ENCODE measurements around the gene KDM3B. TPM values are rescaled to one million over a fixed set of nuclear protein-coding genes. Genes with fewer than 3 reads are reported as not detected.

Gene KDM3B
- polyA plus RNA-seq, 2 of the 4 experiments (the other 2 are of a cell fraction): 38.1 to 52.5 TPM

DNA sequence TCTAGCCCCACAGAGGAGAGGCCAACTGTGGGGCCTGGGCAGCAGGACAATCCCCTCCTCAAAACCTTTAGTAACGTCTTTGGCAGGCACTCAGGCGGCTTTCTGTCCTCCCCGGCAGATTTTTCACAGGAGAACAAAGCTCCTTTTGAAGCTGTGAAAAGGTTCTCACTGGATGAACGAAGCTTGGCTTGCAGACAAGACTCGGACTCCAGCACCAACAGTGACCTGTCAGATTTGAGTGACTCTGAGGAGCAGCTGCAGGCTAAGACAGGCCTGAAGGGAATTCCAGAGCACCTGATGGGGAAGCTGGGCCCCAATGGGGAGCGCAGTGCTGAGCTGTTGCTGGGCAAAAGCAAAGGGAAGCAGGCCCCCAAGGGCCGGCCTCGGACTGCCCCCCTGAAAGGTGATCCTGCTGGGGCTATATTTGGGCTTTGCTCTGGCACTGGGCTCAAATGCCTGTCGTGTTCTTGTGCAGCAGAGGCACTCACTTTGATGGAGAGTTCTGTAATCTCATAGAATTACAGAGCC lies 39.4 kb downstream of the KDM3B start:
- Histone ChIP-seq H3K4me1 (no peaks in the 10 kb centered on the region), H3K27ac (no peak overlapping the region), H3K9me3 (no peaks in the 10 kb centered on the region), H3K4me2 (no peak overlapping the region), H3K4me3 (no peak overlapping the region)
- 89% methylated on average over 9 of the region's 9 CpGs for WGBS (ENCODE audit: missing lambda C conversion rate)
- no peak for ATAC-seq
- no peak for DNase-seq (ENCODE audit: low read depth in 1 of 2, low spot score in 1 of 2)
- no peak for TF ChIP-seq HEYL (CRISPR knock-in tag; IDR thresholded peaks at IDR 0.05)
- no peak for TF ChIP-seq JUNB (IDR thresholded peaks at IDR 0.05)
- CTCF ChIA-PET: interaction anchor here (1.2 to 2.0 kb wide), 3 partner anchors 10 to 112 kb away, joined by 4 to 11 read pairs (median 4); no protein-coding TSS in a partner anchor
- POLR2A ChIA-PET: no interaction called here
- no peak for FAIRE-seq

DNA sequence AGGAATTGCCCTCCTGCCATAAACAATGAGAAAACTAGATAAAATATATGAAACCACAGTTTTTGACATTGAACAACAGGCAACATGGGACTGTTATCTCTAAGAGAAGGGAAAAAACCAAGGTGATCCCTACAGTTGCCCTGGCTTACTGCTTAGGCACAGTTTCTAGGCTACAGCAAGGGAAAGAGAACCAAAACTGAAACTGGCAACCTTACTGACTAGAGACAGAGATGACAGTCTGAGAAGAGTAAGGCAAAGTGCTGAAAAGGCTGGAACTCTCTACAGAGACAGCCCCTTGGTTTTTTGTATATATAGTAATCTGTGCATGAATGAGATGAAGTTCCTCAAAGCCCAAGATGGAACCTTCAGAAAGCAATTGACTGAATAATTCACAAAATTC lies 50.2 kb downstream of the KDM3B start:
- POLR2A ChIA-PET: no interaction called here
- ATAC-seq (no peak), FAIRE-seq (no peak), DNase-seq (ENCODE audit: low read depth in 1 of 2, low spot score in 1 of 2) (no peak)
- Histone ChIP-seq H3K9me3 (no peaks in the 10 kb centered on the region), H3K4me2 (no peak overlapping the region), H3K27ac (no peak overlapping the region), H3K4me3 (no peak overlapping the region), H3K4me1 (no peaks in the 10 kb centered on the region)
- CTCF ChIA-PET: interaction anchor here (1.2 to 1.8 kb wide), 3 partner anchors 12 to 218 kb away, joined by 3 to 6 read pairs (median 3); no protein-coding TSS in a partner anchor
- TF ChIP-seq HEYL (CRISPR knock-in tag; IDR thresholded peaks at IDR 0.05): no peak
- TF ChIP-seq, protein P1, sequence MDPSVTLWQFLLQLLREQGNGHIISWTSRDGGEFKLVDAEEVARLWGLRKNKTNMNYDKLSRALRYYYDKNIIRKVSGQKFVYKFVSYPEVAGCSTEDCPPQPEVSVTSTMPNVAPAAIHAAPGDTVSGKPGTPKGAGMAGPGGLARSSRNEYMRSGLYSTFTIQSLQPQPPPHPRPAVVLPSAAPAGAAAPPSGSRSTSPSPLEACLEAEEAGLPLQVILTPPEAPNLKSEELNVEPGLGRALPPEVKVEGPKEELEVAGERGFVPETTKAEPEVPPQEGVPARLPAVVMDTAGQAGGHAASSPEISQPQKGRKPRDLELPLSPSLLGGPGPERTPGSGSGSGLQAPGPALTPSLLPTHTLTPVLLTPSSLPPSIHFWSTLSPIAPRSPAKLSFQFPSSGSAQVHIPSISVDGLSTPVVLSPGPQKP (IDR thresholded peaks at IDR 0.05; ENCODE audit: low read depth, low read length): no peak
- no peak for TF ChIP-seq RCOR1 (IDR thresholded peaks at IDR 0.05; ENCODE audit: low read depth, low read length)
- TF ChIP-seq, protein P2, sequence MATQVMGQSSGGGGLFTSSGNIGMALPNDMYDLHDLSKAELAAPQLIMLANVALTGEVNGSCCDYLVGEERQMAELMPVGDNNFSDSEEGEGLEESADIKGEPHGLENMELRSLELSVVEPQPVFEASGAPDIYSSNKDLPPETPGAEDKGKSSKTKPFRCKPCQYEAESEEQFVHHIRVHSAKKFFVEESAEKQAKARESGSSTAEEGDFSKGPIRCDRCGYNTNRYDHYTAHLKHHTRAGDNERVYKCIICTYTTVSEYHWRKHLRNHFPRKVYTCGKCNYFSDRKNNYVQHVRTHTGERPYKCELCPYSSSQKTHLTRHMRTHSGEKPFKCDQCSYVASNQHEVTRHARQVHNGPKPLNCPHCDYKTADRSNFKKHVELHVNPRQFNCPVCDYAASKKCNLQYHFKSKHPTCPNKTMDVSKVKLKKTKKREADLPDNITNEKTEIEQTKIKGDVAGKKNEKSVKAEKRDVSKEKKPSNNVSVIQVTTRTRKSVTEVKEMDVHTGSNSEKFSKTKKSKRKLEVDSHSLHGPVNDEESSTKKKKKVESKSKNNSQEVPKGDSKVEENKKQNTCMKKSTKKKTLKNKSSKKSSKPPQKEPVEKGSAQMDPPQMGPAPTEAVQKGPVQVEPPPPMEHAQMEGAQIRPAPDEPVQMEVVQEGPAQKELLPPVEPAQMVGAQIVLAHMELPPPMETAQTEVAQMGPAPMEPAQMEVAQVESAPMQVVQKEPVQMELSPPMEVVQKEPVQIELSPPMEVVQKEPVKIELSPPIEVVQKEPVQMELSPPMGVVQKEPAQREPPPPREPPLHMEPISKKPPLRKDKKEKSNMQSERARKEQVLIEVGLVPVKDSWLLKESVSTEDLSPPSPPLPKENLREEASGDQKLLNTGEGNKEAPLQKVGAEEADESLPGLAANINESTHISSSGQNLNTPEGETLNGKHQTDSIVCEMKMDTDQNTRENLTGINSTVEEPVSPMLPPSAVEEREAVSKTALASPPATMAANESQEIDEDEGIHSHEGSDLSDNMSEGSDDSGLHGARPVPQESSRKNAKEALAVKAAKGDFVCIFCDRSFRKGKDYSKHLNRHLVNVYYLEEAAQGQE (IDR thresholded peaks at IDR 0.05): no peak
- no peak for TF ChIP-seq EHMT2 (IDR thresholded peaks at IDR 0.05; ENCODE audit: low read depth)
- TF ChIP-seq ESRRA (IDR thresholded peaks at IDR 0.05; ENCODE audit: borderline replicate concordance, low read length): no peak
- no peak for TF ChIP-seq TFCP2L1 (CRISPR knock-in tag; IDR thresholded peaks at IDR 0.05)
- no peak for TF ChIP-seq CBX8 (IDR thresholded peaks at IDR 0.05)
- TF ChIP-seq FOXS1 (CRISPR knock-in tag; IDR thresholded peaks at IDR 0.05): no peak
- TF ChIP-seq RNF2 (IDR thresholded peaks at IDR 0.05; ENCODE audit: borderline replicate concordance, low read depth): no peak
- no peak for TF ChIP-seq JUN (IDR thresholded peaks at IDR 0.05)

DNA sequence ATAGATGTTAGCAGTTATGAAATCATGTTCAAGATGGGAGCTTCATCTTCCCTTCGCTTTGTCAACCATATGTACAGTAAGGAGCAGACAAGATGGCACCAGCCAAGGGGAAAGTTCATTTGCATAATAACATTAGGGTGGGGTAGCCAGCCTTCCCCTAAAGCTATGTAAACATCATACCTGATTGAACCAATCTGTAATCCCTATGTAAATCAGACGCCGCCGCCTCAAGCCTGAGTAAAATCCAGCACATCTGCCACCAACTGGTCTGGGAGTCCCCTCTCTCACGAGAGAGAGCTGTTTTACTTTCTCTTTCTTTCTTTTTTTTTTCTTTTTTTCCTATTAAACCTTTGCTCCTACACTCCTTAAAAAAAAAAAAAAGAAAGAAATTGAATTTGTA lies 55.5 kb downstream of the KDM3B start:
- ATAC-seq (no peak), DNase-seq (ENCODE audit: low read depth in 1 of 2, low spot score in 1 of 2) (no peak), FAIRE-seq (no peak)
- Histone ChIP-seq H3K4me2 (no peak overlapping the region), H3K4me1 (no peaks in the 10 kb centered on the region), H3K4me3 (no peak overlapping the region), H3K9me3 (no peaks in the 10 kb centered on the region), H3K27ac (no peak overlapping the region)
- ChIA-PET POLR2A (no interaction called here), CTCF (interaction anchor here (0.6 to 1.4 kb wide), 5 partner anchors 39 to 1832 kb away, joined by 3 to 5 read pairs (median 3); no protein-coding TSS in a partner anchor)
- WGBS (ENCODE audit: missing lambda C conversion rate): 92% methylated on average over 5 of the region's 5 CpGs
- no peak for TF ChIP-seq KDM5A (IDR thresholded peaks at IDR 0.05)
- no peak for TF ChIP-seq NR3C1 (IDR thresholded peaks at IDR 0.05)
- TF ChIP-seq, protein P2 (IDR thresholded peaks at IDR 0.05): no peak
- TF ChIP-seq GATA3 (IDR thresholded peaks at IDR 0.05; ENCODE audit: borderline replicate concordance): no peak
- TF ChIP-seq, protein P3, sequence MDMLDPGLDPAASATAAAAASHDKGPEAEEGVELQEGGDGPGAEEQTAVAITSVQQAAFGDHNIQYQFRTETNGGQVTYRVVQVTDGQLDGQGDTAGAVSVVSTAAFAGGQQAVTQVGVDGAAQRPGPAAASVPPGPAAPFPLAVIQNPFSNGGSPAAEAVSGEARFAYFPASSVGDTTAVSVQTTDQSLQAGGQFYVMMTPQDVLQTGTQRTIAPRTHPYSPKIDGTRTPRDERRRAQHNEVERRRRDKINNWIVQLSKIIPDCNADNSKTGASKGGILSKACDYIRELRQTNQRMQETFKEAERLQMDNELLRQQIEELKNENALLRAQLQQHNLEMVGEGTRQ (IDR thresholded peaks at IDR 0.05): no peak
- TF ChIP-seq ZC3H11A (IDR thresholded peaks at IDR 0.05): no peak
- no peak for TF ChIP-seq KDM1A (IDR thresholded peaks at IDR 0.05; ENCODE audit: low read depth)
- TF ChIP-seq, protein P4, sequence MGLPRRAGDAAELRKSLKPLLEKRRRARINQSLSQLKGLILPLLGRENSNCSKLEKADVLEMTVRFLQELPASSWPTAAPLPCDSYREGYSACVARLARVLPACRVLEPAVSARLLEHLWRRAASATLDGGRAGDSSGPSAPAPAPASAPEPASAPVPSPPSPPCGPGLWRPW (IDR thresholded peaks at IDR 0.05): no peak
- no peak for TF ChIP-seq CBX8 (IDR thresholded peaks at IDR 0.05)
- TF ChIP-seq TP53 (CRISPR knock-in tag; IDR thresholded peaks at IDR 0.05): no peak
- TF ChIP-seq MAFK (IDR thresholded peaks at IDR 0.05; ENCODE audit: partially characterized antibody): no peak
- no peak for TF ChIP-seq FOSL2 (IDR thresholded peaks at IDR 0.05)
- TF ChIP-seq FOSL2 (CRISPR knock-in tag; IDR thresholded peaks at IDR 0.05): no peak
- TF ChIP-seq, protein P1 (IDR thresholded peaks at IDR 0.05; ENCODE audit: low read depth, low read length): no peak
- no peak for TF ChIP-seq ZSCAN20 (CRISPR knock-in tag; IDR thresholded peaks at IDR 0.05)
